Skeletal muscle tissue (tissue), 4 donors: ENCODE measurements around the gene NCOA1. TPM values are rescaled to one million over a fixed set of nuclear protein-coding genes. Genes with fewer than 3 reads are reported as not detected.
"Not testable (repeated sequence)": the region's sequence is repeated elsewhere in the genome, so short reads cannot be mapped to it uniquely, and the experiment has no call there.

Source experiments
- H3K27ac ChIP-seq: one replicate; pipeline ENCODE4 v1.7.0; 2013; ENCODE audit warnings: mild to moderate bottlenecking, low read depth, low read length, inconsistent platforms
- H3K27me3 ChIP-seq, 3 donors: one replicate each; pipeline ENCODE4 v1.7.0; 2013; ENCODE audit warnings: low read length in 3 of 3; ENCODE audit not compliant: control insufficient read depth in 3 of 3, insufficient read depth in 3 of 3
- H3K36me3 ChIP-seq, 3 donors: one replicate each; pipeline ENCODE4 v1.7.0; 2013; ENCODE audit warnings: low read length in 3 of 3; ENCODE audit not compliant: control insufficient read depth in 3 of 3, insufficient read depth in 3 of 3
- H3K4me1 ChIP-seq, 3 donors: one replicate each; pipeline ENCODE4 v1.7.0; 2013; ENCODE audit warnings: low read length in 3 of 3, mild to moderate bottlenecking in 3 of 3; ENCODE audit not compliant: control insufficient read depth in 3 of 3, insufficient read depth in 3 of 3
- H3K4me3 ChIP-seq, 3 donors: one replicate each; pipeline ENCODE4 v1.7.0; 2013; ENCODE audit warnings: low read length in 3 of 3
- H3K9ac ChIP-seq, 3 donors: one replicate each; pipeline ENCODE4 v1.7.0; 2013; ENCODE audit warnings: low read length in 3 of 3, mild to moderate bottlenecking in 3 of 3, moderate library complexity in 2 of 3, low read depth in 1 of 3
- H3K9me3 ChIP-seq, 3 donors: one replicate each; pipeline ENCODE4 v1.7.0; 2013; ENCODE audit warnings: low read length in 3 of 3; ENCODE audit not compliant: control insufficient read depth in 3 of 3
- total RNA-seq: library from RNA; depleted of rRNA; stranded (reverse); fragments of >200 nt; gene quantifications from one replicate; pipeline ENCODE4 v1.2.3, GENCODE V29; 2014
- donor health status: Osteomylitis.

Gene NCOA1
- total RNA-seq, 1 donor from 2014 or later = 150 TPM

GRCh38 chr2:24579053-24579803 lies 88.2 kb downstream of the NCOA1 start:
- Histone ChIP-seq H3K9me3 (no peaks in the 10 kb centered on the region), H3K9ac (no peak overlapping the region), H3K4me3 (no peak overlapping the region), H3K27ac (no peak overlapping the region), H3K36me3 (no peaks in the 10 kb centered on the region), H3K4me1 (peaks cover 0 to 16% (median 16%) of the 10 kb centered on the region in 3 donors), H3K27me3 (no peaks in the 10 kb centered on the region)

- Histone ChIP-seq H3K27ac (no peak overlapping the region), H3K4me1 (peaks cover 0 to 16% (median 16%) of the 10 kb centered on the region in 3 donors), H3K9ac (no peak overlapping the region), H3K36me3 (peaks cover 0 to 2% (median 0%) of the 10 kb centered on the region in 3 donors), H3K9me3 (no peaks in the 10 kb centered on the region), H3K4me3 (no peak overlapping the region), H3K27me3 (no peaks in the 10 kb centered on the region)
Measured at GRCh38 chr2:24580561-24580960, 89.5 kb downstream of the NCOA1 start.

GRCh38 chr2:24581971-24582370 lies 90.9 kb downstream of the NCOA1 start:
- H3K36me3 ChIP-seq, H3K27me3 ChIP-seq, H3K9ac ChIP-seq, H3K4me3 ChIP-seq, H3K9me3 ChIP-seq, H3K27ac ChIP-seq: not testable (repeated sequence)
- peaks cover 0 to 12% (median 12%) of the 10 kb centered on the region in 3 donors for H3K4me1 ChIP-seq

GRCh38 chr2:24586955-24587354 lies 95.9 kb downstream of the NCOA1 start:
- no peaks in the 10 kb centered on the region for H3K27me3 ChIP-seq
- peaks cover 0 to 7% (median 0%) of the 10 kb centered on the region in 3 donors for H3K4me1 ChIP-seq
- H3K9me3 ChIP-seq = no peaks in the 10 kb centered on the region
- H3K4me3 ChIP-seq = no peak overlapping the region
- peaks cover 0 to 8% (median 0%) of the 10 kb centered on the region in 3 donors for H3K36me3 ChIP-seq
- no peak overlapping the region for H3K9ac ChIP-seq
- H3K27ac ChIP-seq = no peak overlapping the region

- Histone ChIP-seq H3K9me3 (no peaks in the 10 kb centered on the region), H3K27ac (no peak overlapping the region), H3K4me3 (no peak overlapping the region), H3K36me3 (peaks cover 0 to 8% (median 0%) of the 10 kb centered on the region in 3 donors), H3K27me3 (no peaks in the 10 kb centered on the region), H3K4me1 (peaks cover 0 to 11% (median 0%) of the 10 kb centered on the region in 3 donors), H3K9ac (no peak overlapping the region)
Measured at GRCh38 chr2:24588294-24588693, 97.2 kb downstream of the NCOA1 start.

GRCh38 chr2:24592441-24593100 lies 101.5 kb downstream of the NCOA1 start:
- peaks cover 0 to 6% (median 0%) of the 10 kb centered on the region in 3 donors for H3K36me3 ChIP-seq
- H3K4me1 ChIP-seq = peaks cover 0 to 11% (median 0%) of the 10 kb centered on the region in 3 donors
- no peak overlapping the region for H3K9ac ChIP-seq
- H3K4me3 ChIP-seq = no peak overlapping the region
- no peaks in the 10 kb centered on the region for H3K9me3 ChIP-seq
- no peaks in the 10 kb centered on the region for H3K27me3 ChIP-seq
- no peak overlapping the region for H3K27ac ChIP-seq

- Histone ChIP-seq H3K4me1 (peaks cover 0 to 8% (median 0%) of the 10 kb centered on the region in 3 donors), H3K27ac (no peak overlapping the region), H3K36me3 (no peaks in the 10 kb centered on the region), H3K27me3 (no peaks in the 10 kb centered on the region), H3K9ac (no peak overlapping the region), H3K9me3 (no peaks in the 10 kb centered on the region), H3K4me3 (no peak overlapping the region)
Measured at GRCh38 chr2:24594283-24594682, 103.2 kb downstream of the NCOA1 start.

GRCh38 chr2:24597181-24597870 lies 106.3 kb downstream of the NCOA1 start:
- no peaks in the 10 kb centered on the region for H3K9me3 ChIP-seq
- H3K4me1 ChIP-seq = peaks cover 0 to 4% (median 0%) of the 10 kb centered on the region in 3 donors
- no peak overlapping the region for H3K27ac ChIP-seq
- H3K36me3 ChIP-seq = no peaks in the 10 kb centered on the region
- H3K9ac ChIP-seq = no peak overlapping the region
- H3K27me3 ChIP-seq = no peaks in the 10 kb centered on the region
- no peak overlapping the region for H3K4me3 ChIP-seq

GRCh38 chr2:24600140-24600539 lies 109.1 kb downstream of the NCOA1 start:
- H3K4me1 ChIP-seq, H3K9me3 ChIP-seq, H3K36me3 ChIP-seq, H3K9ac ChIP-seq, H3K27ac ChIP-seq, H3K27me3 ChIP-seq, H3K4me3 ChIP-seq: not testable (repeated sequence)

- Histone ChIP-seq H3K27ac (no peak overlapping the region), H3K27me3 (no peaks in the 10 kb centered on the region), H3K36me3 (no peaks in the 10 kb centered on the region), H3K4me1 (peaks cover 12 to 18% (median 17%) of the 10 kb centered on the region in 3 donors), H3K9me3 (no peaks in the 10 kb centered on the region), H3K4me3 (no peak overlapping the region), H3K9ac (no peak overlapping the region)
Measured at GRCh38 chr2:24611631-24612030, 120.6 kb downstream of the NCOA1 start.
